Type B pancreatic cell (in vitro differentiated cells): ENCODE measurements around the gene C19orf25. TPM values are rescaled to one million over a fixed set of nuclear protein-coding genes. Genes with fewer than 3 reads are reported as not detected.

Experiments
- DNase-seq: peaks from one replicate; pipeline ENCODE4 v3.0.0; 2021; ENCODE audit warnings: mixed read lengths; ENCODE audit not compliant: unreplicated experiment; ENCODE audit errors: extremely low spot score
- H3K27ac Mint-ChIP-seq: 2 replicates; pipeline ENCODE4 v1.8.0; 2021; ENCODE audit warnings: mild to moderate bottlenecking, mixed read lengths
- H3K27me3 Mint-ChIP-seq: 2 replicates; pipeline ENCODE4 v1.8.0; 2021; ENCODE audit warnings: mixed read lengths
- H3K36me3 Mint-ChIP-seq: 2 replicates; pipeline ENCODE4 v1.8.0; 2021; ENCODE audit warnings: mixed read lengths
- H3K4me1 Mint-ChIP-seq: one replicate; pipeline ENCODE4 v1.8.0; 2021; ENCODE audit warnings: mixed read lengths; ENCODE audit not compliant: unreplicated experiment
- H3K4me3 Mint-ChIP-seq: 2 replicates; pipeline ENCODE4 v1.8.0; 2021; ENCODE audit warnings: mild to moderate bottlenecking, mixed read lengths
- H3K9me3 Mint-ChIP-seq: 2 replicates; pipeline ENCODE4 v1.8.0; 2021; ENCODE audit warnings: mixed read lengths
- total RNA-seq: library from RNA; stranded (reverse); gene quantifications from 2 replicates; pipeline ENCODE4 v1.2.1, GENCODE V29; 2021; ENCODE audit warnings: low replicate concordance
- TF ChIP-seq, protein P1 (sequence below): fragments of 200-600 bp; sonication (generic); conservative IDR thresholded peaks from 2 replicates; pipeline ENCODE4 v1.5.0; 2021; ENCODE audit warnings: antibody characterized with exemption, mild to moderate bottlenecking

C19orf25 gene
- total RNA-seq, 1 donor from 2014 or later: 37.5 TPM

DNA sequence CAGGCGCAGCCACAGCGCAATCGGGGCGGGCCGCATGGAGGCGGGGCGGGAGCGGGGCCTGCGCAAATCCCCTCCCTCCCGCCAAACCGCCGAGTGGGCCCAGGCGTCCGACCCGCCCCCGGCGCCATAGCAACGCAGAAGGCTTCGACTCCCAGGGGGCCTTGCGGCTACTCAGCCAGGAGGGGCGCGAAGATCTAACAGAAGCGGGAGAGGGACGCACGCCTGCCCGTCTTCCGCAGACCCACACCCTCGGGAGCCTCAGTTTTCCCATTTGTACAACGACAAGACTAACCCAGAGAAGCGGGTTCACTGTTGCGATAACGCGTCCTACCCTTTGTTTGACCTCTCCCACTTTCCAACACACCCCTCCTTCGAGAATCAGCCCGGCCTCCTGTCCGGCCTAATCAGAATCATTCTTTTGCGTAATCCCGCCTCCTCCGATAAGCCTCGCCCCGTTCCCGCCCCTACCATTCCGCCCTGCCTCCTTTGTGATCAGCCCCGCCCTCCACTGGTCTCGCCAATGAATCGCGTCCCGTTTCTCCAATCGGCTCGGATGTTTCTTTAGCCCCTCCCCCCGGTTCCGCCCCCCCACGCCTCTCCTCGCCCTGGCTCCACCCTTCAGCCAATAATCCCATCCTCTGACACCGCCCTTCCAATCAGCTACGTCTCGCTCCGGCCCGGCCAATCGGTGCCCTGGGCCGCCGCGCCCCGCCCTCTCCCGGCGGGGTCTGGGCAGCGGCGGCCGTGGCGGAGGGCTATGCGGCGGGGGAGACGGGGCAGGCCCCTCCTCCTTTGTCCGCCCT, 11.5 kb upstream of the C19orf25 start, which contains the start of gene PCSK4:
TSS of gene PCSK4 (minus strand) at position 40 of the 803 bp plus-strand sequence. CDS start at position 36, 4 bp downstream.
- Mint-ChIP-seq H3K9me3 (no peaks in the 10 kb centered on the region), H3K27ac (peak within 1 kb of the TSS; percentile 97), H3K4me3 (peak within 1 kb of the TSS; percentile 96), H3K36me3 (no peaks in the 10 kb centered on the region), H3K27me3 (peaks cover 17% of the 10 kb centered on the region), H3K4me1 (peaks cover 4% of the 10 kb centered on the region)
- TF ChIP-seq, protein P1, sequence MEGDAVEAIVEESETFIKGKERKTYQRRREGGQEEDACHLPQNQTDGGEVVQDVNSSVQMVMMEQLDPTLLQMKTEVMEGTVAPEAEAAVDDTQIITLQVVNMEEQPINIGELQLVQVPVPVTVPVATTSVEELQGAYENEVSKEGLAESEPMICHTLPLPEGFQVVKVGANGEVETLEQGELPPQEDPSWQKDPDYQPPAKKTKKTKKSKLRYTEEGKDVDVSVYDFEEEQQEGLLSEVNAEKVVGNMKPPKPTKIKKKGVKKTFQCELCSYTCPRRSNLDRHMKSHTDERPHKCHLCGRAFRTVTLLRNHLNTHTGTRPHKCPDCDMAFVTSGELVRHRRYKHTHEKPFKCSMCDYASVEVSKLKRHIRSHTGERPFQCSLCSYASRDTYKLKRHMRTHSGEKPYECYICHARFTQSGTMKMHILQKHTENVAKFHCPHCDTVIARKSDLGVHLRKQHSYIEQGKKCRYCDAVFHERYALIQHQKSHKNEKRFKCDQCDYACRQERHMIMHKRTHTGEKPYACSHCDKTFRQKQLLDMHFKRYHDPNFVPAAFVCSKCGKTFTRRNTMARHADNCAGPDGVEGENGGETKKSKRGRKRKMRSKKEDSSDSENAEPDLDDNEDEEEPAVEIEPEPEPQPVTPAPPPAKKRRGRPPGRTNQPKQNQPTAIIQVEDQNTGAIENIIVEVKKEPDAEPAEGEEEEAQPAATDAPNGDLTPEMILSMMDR: no peak
- peak; percentile 98 for DNase-seq

DNA sequence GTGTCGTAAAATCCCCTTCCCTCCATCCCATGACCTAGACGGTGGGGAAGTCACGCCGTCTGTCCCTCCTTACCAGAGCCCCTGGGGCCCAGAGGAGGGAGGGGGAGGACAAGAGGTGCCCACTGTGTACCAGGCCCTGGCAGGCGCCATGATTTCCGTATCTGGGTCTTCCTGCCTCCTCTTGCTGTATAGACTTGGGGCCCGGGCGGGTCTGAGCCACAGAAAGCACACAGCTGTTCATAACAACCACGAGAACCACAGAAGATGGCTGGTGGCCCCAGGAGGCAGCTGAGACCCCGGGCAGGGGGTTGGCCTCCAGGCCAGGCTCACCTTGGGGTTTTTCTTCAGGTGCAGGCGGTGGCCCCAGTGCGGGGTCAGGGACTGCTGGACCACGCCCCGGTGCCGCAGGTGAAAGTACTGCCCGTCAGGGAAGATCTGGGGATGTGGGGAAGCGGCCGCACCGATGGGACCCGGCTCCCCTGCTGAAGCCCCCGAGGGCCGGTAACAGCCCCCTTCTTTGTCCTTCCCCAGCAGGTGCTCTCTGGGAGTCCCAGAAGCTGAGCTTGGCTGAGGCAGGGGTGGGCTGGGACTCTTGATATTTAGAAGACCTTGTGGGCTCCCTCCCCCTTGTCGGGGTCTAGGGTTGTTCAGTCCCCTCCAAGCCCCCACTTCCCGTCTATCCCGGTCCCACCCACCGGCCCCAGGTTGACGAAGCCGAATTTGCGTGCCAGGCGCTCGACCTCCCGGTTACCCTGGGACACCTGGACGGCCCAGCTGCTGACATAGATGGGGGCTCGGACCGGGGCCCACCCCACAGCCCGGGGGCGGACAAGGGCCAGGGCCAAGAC, 10.7 kb upstream of the C19orf25 start:
- H3K27ac Mint-ChIP-seq: no peak overlapping the region

DNA sequence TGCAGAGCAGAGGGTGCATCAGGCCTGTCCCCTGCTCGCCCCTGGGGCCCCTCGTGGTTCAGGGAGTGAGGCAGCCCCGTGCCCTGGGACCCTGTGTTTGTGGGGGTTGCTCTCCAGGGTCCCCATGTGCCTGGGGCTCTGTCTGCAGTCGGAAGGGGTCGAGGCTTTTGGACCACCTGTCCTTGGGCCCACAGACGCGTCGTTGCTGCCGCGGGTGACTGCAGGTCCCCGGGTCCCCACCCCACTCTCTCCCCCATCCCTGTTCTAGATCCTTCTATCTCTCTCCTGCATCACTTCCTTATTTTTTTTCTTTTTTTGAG, 9.2 kb upstream of the C19orf25 start:
- Mint-ChIP-seq H3K27me3 (peaks cover 17% of the 10 kb centered on the region), H3K36me3 (no peaks in the 10 kb centered on the region), H3K27ac (no peak overlapping the region), H3K4me1 (peaks cover 4% of the 10 kb centered on the region), H3K4me3 (no peak overlapping the region), H3K9me3 (no peaks in the 10 kb centered on the region)
- no peak for DNase-seq
- TF ChIP-seq, protein P1: no peak

More for the DNA sequence above, 10.7 kb upstream of the C19orf25 start:
- Mint-ChIP-seq H3K27me3 (peaks cover 17% of the 10 kb centered on the region), H3K36me3 (no peaks in the 10 kb centered on the region), H3K4me3 (peak overlapping the region; percentile 96), H3K4me1 (peaks cover 4% of the 10 kb centered on the region), H3K9me3 (no peaks in the 10 kb centered on the region)
- TF ChIP-seq, protein P1: no peak
- DNase-seq: peak; percentile 69

DNA sequence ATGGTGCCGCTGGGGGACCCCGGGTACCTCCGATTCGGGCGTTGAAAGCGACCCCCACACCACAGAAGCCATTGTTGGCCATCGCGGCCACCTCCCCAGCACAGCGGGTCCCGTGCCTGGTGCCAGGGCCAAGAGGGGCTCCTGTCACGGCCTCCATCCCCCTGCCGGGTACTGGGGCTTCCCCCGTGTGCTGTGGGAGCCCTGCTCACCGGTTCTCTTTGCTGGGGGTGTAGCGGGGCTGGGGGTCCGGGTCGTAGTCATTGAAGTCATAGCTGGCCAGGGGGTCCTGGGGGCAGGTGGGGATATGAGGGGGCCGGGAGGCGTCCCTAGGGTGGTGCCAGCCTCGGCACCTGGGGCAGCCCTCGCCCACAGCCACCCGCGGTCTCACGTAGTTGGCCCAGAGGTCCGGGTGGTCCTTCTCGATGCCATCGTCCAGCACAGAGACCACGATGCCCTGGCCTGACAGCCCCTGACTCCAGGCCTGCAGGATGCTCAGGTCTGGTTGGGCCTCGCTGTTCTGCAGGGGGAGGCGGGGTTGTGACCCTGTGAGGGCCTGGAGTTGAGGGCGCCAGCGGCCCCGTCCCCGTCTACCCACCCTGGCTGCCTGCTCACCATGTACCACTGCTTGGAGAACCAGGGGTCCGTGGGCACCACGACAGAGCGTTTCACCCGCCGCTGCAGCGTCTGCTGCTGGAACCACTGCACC, 8.7 kb upstream of the C19orf25 start:
- TF ChIP-seq, protein P1: no peak
- H3K36me3 Mint-ChIP-seq: no peaks in the 10 kb centered on the region
- H3K4me1 Mint-ChIP-seq: peaks cover 4% of the 10 kb centered on the region
- H3K9me3 Mint-ChIP-seq: no peaks in the 10 kb centered on the region
- no peak overlapping the region for H3K27ac Mint-ChIP-seq
- peaks cover 13% of the 10 kb centered on the region for H3K27me3 Mint-ChIP-seq
- peak; percentile 69 for DNase-seq
- no peak overlapping the region for H3K4me3 Mint-ChIP-seq

DNA sequence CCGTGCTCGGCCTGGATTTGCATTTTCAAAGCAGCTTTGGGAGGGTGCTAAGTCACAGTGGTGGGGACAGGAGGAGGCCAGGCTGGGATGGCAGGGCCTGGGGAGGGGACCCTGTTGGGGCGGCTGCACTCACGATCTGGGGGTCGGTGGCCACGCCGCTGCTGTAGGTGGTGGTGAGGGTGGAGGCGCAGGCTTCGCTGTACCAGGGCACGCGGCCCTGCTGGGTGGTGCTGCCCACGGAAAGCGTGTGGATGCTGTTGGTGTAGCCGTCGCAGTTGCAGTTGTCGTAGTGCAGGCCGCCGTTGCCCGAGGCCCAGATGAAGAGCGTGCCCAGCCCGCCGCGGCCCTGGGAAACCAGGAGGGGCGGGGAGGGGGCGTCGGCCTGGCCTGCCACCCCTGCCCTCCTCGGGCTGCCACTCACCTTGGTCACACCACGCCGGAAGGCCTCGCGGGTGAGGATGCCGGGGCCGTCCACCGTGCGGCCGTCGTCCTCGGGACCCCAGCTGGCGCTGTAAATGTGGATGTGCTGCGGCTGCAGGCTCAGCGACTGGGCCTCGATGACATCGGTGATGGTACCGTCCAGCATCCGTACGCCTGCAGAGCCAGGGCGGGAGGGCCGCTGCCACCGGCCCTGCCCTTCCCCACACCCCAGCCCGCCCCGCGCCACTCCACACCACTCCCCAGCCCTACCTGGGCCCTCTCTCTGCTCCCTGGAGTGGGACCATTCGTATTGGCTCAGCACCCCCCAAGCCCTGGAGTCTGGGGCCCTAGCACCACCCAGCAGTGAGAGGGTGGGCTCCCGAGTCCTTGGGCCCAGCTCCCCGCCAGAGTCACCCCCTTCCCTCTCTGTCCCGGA, 7.9 kb upstream of the C19orf25 start:
- Mint-ChIP-seq H3K4me3 (no peak overlapping the region), H3K36me3 (no peaks in the 10 kb centered on the region), H3K4me1 (peaks cover 4% of the 10 kb centered on the region), H3K27me3 (peaks cover 7% of the 10 kb centered on the region), H3K9me3 (no peaks in the 10 kb centered on the region), H3K27ac (no peak overlapping the region)
- DNase-seq: no peak
- TF ChIP-seq, protein P1: no peak
